ENCODE measurements around the gene SNTG2.
"Not testable (repeated sequence)": the region's sequence is repeated elsewhere in the genome, so short reads cannot be mapped to it uniquely, and the experiment has no call there.

Gene SNTG2

DNA sequence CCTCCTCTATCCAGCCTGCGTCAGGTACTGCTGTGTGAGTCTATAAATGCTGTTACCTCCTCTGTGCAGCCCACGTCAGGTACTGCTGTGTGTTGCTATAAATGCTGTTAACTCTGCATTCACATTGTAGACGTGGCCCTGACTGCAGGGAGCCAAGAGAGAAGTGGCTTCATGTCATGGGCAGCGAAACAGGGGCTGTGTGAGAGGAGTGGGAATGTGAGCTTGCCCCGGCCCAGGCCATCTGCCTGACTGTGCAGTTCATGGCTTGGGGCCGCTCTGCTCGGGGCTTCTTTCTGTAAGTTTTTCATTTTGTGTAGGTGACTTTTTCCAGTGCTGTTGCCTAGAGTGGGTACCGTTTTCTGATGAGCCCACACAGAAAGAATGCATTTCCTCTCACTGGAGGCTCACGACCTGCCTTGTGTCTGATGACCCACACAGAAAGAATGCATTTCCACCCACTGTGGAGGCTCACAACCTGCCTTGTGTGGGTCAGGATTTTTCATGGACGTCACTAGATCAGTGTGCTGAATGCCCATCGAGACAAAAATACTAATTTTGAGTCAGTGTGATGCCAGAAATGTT lies 104.5 kb downstream of the SNTG2 start:
- no peak for DNase-seq

GRCh38 chr2:1060372-1060771 lies 109.7 kb downstream of the SNTG2 start:
- no peak for DNase-seq

GRCh38 chr2:1060987-1061386 lies 110.3 kb downstream of the SNTG2 start:
- no peak for DNase-seq

DNA sequence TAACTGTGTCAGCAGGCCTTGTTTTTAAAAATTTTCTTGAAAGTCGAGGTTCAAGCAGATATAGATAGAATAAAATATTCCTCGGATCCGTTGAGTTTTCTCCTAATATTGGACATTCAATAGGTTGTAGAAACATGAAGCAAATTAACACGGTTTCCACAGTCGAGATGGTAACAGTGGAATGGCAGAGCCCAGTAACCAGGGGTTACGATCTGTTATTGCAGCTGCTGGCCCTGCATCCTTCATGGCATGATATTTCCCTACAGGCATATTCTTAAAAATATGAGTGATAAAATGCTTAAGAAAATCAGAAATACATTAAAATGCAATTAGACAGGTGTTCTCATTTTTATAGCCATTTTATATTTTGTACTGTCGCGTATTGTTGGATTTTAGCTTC lies 117.6 kb downstream of the SNTG2 start:
- no peak for DNase-seq

GRCh38 chr2:1068822-1069221 lies 118.2 kb downstream of the SNTG2 start:
- no peak for DNase-seq

- no peak for DNase-seq
These were observed 119.2 kb downstream of the SNTG2 start for GRCh38 chr2:1069847-1070246.

DNA sequence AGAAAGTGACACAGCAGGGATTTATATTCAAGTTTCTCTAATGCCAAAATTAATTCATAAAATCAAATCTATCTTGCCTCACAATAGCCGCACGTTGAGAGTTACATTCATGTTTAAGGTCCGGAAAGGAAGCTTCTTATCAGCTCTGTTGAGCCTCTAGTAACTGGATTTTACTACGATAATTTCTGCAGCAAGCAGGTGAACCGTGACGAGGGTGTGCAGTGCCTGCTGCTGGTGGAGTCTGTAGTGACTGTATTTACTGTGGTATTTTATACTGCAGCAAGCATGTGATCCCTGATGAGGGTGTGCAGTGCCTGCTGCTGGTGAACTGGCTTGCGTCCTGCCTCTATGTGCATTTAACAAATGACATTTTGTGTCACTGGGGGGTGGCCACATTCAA lies 120.0 kb downstream of the SNTG2 start:
- DNase-seq: no peak

- no peak for DNase-seq
These were observed 121.0 kb downstream of the SNTG2 start for GRCh38 chr2:1071650-1072049.

- no peak for DNase-seq
These were observed 121.6 kb downstream of the SNTG2 start for GRCh38 chr2:1072250-1072649.

DNA sequence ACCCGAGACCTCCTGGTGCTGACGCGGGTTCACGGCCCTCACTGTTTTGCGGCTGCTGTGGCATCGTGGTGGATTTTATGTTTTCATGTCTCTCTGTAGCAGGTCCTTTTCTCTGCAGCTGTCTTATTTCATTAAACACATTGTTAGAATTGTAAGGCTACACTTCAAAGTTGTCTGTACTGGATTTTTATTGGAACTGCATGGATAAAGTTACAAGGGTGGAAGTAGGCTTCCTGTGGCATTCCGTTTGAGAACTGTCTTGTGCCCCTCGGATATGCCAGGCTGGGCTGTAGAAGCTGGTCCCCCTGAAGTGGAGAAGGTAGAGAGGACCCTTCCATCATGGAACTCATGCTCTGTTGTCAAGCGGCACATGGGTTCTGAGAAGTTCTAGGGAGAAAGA lies 127.3 kb downstream of the SNTG2 start:
- DNase-seq: no peak

DNA sequence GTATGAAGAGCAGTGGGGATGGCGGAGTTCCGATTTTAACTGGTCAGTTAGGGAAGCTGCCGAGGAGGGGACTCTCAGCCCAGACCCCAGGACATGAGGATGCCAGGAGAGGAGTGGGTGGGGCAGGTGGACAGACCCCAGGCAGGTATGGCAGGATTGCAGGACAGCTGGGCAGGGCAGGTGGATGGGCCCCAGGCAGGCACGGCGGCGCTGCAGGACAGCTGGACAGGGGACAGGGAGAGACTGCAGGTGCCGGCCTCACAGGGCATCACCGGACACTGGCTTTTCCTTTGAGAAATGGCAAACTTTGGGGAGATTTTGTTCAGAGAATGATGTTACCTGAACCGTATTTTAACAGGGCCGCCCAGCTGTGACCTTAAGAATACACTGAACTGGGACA lies 127.7 kb downstream of the SNTG2 start:
- DNase-seq: no peak

DNA sequence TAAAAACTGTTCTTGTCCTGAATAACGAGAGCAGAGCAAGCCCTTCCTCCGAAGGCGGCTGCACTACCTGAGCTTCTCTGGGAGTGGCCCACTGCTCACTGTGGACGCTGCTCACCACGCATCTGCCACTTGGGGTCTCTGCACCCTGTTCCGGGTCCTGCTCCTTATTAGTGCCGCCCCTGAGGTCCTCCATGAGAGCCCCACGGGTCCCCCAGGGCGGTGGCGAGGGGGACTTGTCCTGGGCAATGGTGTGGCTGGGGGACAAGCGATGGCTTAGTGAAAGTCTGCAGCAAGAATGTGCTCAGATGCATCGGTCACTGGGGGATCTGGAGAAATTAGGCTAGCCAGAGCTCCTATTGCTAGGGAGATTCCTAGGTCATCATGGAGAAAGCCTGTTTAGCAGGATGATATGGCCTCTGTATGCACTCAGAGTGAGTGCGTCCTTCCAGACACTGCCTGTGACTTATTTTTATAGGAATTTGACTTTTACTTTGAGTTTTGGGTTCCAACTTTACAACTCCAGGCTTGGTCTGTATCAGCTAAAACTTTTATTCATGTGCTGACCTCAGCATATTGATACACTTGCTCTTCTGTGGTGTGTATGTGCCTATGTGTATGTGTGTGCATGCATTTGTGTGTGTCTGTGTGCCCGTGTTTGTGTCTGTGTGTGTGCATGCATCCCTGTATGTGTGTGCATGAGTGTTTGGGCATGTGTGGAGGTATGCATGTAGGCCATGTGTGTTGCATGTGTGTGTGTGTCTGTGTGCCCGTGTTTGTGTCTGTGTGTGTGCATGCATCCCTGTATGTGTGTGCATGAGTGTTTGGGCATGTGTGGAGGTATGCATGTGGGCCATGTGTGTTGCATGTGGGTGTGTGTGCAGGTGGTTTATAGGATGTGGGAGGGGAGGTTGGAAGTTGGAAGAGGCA lies 129.5 kb downstream of the SNTG2 start:
- DNase-seq: no peak

GRCh38 chr2:1081451-1082225 lies 131.0 kb downstream of the SNTG2 start:
- no peak for DNase-seq

GRCh38 chr2:1082456-1083205 lies 132.0 kb downstream of the SNTG2 start:
- no peak for DNase-seq

DNA sequence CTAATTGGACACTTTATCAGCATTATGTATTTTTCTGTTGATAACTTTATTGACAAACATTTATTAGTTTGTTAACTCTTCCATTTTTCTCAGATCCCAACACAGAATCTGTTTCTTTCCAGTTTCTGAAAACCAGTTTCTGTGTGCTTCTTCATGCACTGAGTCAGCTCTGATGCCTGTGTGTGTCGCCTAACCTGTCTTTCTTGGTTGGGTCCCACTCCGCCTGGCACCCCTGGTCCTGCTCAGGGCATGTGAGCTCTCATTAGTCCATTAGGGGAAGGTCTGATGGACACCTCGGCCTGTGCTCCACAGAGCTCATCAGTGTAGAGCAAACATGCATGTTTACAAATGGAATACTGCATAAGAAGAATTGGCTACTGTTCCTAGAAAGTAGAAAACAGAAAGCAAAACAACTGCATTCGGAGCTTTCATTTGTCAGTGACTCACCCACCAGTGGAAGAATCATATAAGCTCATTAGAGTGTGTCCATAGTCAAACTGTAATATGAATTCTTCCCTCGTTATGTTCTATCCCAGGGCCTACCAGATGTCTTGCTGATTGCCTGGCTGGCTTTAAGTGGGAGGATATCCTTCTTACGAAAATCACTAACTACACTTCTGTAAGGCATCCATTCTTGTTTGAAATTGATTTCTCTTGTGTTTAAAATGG lies 137.7 kb downstream of the SNTG2 start:
- no peak for DNase-seq

- DNase-seq: no peak
These were observed 138.3 kb downstream of the SNTG2 start for GRCh38 chr2:1088940-1089339.

DNA sequence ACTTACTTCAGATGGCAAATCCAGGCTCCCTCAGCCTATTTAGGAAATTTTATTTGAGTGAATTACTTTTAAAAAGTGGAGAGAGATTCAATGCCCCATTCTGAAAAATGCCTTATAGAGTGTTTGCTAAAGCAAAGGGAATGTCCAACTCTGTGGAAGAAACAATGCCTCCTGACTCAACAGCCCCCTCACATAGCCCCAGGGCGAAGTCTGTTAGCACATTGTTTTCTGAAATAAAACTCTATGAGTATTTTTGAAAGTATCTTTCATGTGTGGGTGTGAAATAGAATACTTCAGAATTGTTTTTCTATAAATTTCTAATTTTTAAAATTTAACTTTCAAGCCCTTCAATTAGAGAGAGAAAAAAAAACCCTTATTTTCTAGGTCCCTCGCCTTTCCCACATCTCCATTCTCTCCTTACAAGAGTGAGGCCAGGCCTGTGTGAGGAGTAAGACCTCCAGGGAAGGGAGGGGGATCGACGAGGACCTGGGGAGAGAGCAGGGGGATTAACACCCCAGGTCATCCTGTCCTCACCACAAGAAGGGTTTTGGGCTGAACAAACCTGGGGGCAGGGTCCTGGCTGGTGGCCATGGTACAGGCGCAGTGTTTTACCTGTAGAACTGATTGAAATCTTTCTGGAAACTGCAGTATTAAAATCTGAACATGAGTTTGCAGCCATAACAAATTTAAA lies 141.4 kb downstream of the SNTG2 start:
- no peak for DNase-seq

- not testable (repeated sequence) for DNase-seq
These were observed 143.0 kb downstream of the SNTG2 start for GRCh38 chr2:1093668-1094067.

- DNase-seq: no peak
These were observed 146.5 kb downstream of the SNTG2 start for GRCh38 chr2:1097101-1097500.

GRCh38 chr2:1099418-1099817 lies 148.8 kb downstream of the SNTG2 start:
- no peak for DNase-seq

DNA sequence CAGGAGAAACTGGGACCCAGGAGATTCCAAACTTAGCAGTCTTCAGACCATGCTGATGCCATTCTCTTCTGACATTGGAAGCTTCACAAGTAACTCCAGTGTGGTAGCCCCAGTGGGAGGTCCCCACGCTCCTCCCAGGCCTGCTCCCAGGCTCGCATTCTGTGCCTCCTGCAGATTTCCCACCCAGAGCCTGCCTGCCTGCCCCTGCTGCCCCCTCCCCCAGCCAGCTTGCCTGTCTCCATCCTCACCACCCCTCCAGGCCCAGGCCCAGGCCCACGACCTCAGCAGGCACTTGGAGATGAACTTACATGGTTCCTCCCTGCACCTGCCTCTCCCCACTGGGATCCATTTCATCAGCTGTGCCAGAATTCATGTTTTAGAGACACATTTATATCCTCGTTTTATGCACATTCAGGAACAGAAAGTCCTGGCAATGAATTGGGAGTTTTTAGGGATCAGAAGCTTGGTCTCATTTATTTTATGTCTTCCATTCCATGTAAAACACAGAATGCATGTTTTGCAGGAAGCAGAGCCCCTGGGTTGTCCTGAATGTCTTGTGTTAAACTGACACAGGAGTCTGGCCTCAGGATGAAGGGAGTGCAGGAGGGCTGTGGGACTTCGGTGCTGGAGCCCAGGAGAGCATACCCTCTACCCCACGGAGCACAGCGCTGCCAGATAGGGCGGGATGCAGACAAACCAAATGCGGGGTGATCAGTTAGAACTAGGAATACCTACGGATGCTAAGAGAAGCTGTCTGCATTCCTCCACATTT lies 150.5 kb downstream of the SNTG2 start:
- no peak for DNase-seq
